ENCODE results near the gene TARS3.

GRCh38 chr15:101696829-101697228 is 27.4 kb downstream of the TARS3 start:
- TF ChIP-seq CTCF (IDR thresholded peaks at IDR 0.05; ENCODE audit: low read depth, low read length) (no peak), EZH2phosphoT487 (IDR thresholded peaks at IDR 0.05; ENCODE audit: low read depth) (no peak)

All from OCI-LY3 (cell line).